GM19328 (cell line): ENCODE results near the gene SCMH1.
"Not testable (repeated sequence)": the region's sequence is repeated elsewhere in the genome, so short reads cannot be mapped to it uniquely, and the experiment has no call there.

Source experiments
- ATAC-seq: cut with Tn5 transposase; IDR thresholded peaks from one replicate; pipeline ENCODE4 v1.9.1; 2021; ENCODE audit warnings: mild to moderate bottlenecking, moderate library complexity; ENCODE audit not compliant: unreplicated experiment

The SCMH1 gene

DNA sequence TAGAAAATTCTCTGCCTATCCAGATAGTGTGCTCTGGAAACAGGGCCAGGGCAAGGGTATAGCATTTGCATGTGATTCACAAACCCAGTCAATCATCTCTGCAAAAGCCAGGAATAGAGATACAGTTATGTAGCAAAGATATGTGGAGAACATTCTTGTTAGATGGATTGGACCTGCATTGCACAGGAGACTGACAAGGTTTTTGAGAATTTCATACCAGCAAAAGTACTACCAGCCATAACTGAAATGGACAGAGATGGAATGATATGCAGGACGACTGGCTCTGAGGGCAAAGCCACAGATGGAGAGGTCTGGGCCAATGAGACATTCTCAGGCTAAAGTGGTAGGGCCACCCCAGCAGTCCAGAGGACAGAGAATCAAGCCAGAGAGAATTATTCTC is 24.7 kb downstream of the SCMH1 start:
- no peak for ATAC-seq

- ATAC-seq, result no peak
Observed at GRCh38 chr1:41215623-41216022, 26.5 kb downstream of the SCMH1 start.

DNA sequence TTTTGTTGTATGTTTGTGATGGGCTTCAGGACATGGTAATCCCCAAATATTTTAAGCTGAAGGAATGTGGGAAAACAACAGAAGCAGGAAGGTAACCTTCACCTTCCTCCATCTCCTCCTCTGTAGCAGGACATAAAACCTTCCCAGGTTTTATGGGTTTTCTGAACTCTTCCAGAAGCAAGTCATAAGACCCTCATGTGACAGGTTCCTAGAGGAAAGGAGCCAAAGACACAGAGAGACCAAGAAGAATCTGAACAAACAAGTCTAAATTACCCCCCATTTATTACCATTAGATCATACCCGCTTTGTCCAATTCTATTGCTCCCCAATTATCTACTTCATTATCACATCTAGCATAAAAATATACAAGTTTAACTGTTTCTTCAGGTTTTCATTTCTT is 28.8 kb downstream of the SCMH1 start:
- no peak for ATAC-seq

DNA sequence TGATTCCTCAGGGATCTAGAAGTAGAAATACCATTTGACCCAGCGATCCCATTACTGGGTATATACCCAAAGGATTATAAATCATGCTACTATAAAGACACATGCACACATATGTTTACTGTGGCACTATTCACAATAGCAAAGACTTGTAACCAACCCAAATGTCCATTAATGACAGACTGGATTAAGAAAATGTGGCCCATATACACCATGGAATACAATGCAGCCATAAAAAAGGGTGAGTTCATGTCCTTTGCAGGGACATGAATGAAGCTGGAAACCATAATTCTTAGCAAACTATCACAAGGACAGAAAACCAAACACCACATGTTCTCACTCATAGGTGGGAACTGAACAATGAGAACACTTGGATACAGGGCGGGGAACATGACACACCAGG is 30.5 kb downstream of the SCMH1 start:
- ATAC-seq, result not testable (repeated sequence)

DNA sequence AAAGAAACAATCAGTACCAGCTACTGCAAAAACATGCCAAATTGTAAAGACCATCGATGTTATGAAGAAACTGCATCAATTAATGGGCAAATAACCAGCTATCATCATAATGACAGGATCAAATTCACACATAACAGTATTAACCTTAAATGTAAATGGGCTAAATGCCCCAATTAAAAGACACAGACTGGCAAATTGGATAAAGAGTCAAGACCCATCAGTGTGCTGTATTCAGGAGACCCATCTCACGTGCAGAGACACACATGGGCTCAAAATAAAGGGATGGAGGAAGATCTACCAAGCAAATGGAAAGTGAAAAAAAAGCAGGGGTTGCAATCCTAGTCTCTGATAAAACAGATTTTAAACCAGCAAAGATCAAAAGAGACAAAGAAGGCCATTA is 35.1 kb downstream of the SCMH1 start:
- not testable (repeated sequence) for ATAC-seq

GRCh38 chr1:41200728-41201127 is 41.4 kb downstream of the SCMH1 start:
- ATAC-seq, result no peak

DNA sequence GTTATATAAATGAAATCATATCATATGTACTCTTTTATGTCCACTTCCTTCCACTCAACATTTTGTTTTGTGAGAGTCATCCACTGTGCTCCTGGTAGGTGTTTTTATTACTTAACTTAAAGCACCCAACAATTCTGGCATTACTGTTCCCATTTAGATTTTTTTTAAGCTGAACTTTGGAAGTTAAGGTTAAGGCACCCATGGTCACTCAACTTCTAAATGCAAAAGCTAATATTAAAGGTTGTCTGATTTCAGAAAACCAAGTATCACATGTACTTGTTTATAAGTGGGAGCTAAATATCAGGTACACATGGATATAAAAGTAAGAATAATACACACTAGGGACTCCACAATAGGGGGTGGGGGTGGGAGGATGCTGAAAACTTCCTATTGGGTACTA is 42.7 kb downstream of the SCMH1 start:
- no peak for ATAC-seq

GRCh38 chr1:41192456-41193178 is 49.5 kb downstream of the SCMH1 start:
- no peak for ATAC-seq

GRCh38 chr1:41184446-41184845 is 57.7 kb downstream of the SCMH1 start:
- no peak for ATAC-seq

DNA sequence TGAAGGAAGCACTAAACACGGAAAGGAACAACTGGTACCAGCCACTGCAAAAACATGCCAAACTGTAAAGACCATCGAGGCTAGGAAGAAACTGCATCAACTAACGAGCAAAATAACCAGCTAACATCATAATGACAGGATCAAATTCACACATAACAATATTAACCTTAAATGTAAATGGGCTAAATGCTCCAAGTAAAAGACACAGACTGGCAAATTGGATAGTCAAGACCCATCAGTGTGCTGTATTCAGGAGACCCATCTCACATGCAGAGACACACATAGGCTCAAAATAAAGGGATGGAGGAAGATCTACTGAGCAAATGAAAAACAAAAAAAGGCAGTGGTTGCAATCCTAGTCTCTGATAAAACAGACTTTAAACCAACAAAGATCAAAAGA is 63.9 kb downstream of the SCMH1 start:
- not testable (repeated sequence) for ATAC-seq

GRCh38 chr1:41175546-41175945 is 66.6 kb downstream of the SCMH1 start:
- no peak for ATAC-seq

GRCh38 chr1:41174170-41174569 is 67.9 kb downstream of the SCMH1 start:
- no peak for ATAC-seq

- ATAC-seq, result no peak
Observed at GRCh38 chr1:41173651-41174050, 68.5 kb downstream of the SCMH1 start.

DNA sequence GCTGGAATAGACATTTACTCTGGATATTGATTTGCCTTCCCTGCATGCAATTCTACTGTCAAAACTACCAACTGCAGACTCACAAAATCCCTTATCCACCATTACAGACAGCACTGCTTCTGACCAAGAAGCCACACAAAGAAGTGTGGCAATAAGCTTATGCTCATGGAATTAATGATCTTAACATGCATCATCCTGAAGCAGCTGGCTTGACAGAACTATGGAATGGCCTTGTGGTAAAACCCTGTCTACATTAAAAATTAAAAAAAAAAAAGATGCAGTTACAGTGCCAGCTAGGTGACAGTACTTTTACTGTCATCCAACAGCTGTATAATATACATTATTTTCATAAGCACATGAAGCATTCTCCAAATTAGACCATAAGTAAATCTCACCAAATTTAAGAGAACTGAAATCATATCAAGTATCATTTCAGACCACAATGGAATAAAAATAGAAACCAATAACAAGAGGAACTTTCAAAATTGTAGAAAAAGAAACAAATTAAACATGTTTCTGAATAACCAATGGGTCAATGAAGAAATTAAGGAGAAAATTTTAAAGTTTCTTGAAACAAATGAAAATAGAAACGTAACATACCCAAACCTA is 70.7 kb downstream of the SCMH1 start:
- ATAC-seq, result no peak

DNA sequence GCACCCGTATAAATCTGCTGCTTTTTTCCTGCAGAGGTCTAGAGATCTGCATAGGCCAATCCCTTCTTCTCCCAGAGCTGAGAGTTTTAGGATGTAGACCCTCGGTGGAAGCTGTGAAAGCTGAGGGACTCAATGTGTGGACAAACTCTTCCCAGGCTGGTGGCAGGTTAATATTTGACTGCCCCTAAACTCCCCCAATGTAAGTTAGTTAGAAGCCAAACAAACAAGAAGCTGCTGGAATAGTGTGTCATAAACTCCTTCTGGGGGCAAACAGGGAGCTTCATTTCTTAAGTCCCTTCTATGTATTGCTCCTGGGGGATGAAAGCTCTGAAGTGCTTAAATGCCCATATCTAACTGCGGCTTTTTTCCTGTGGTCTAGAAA is 72.3 kb downstream of the SCMH1 start:
- ATAC-seq, result no peak

DNA sequence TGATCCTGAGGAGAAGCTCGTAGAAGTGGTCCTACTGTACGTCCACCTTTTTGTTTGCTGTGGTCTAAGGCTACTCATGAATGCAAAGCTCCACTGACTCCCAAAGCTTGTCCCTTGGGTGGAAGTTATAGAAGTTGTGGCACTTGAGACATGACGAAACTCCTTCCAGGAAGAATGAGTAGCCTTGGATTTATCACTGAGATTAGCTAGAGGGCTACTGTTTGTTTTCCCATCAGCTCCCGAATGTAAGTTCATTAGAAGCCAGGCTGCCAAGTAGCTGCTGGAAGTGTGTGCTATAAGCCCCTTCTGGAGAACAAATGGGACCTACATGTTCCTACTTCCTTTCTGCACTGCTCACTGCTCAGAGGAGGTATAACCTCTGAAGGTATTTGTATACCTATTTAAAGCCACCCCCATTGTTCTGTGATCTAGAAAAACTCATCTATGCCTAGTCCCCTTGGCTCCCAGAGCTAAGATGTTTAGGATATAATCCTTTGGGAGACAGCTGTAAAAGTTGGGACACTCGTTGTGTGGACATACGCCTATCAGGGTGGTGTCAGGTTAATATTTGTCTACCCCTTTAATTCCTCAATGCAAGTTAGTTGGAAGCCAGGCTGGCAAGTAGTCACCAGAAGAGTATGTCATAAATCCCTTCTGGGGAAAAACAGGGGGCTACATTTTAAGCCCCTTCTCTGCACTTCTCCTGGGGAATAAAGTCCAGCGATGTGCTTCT is 72.9 kb downstream of the SCMH1 start:
- ATAC-seq, result no peak

DNA sequence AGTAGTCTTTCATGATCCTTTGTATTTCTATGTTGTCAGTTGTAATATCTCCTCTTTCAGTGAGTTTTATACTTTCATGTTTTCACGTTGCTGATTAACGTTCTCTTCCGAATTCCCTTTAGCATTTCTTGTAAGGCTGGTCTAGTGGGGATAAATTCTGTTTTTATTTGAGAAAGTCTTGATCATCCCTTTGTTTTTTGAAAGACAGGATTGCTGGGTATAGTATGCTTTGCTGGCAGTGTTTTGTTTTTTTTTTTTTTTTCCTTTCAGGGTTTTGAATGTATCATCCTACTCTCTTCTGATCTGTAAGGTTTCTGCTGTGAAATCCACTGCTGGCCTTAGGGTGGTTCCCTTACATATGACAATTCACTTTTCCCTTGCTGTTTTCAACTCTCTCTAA is 74.4 kb downstream of the SCMH1 start:
- no peak for ATAC-seq

DNA sequence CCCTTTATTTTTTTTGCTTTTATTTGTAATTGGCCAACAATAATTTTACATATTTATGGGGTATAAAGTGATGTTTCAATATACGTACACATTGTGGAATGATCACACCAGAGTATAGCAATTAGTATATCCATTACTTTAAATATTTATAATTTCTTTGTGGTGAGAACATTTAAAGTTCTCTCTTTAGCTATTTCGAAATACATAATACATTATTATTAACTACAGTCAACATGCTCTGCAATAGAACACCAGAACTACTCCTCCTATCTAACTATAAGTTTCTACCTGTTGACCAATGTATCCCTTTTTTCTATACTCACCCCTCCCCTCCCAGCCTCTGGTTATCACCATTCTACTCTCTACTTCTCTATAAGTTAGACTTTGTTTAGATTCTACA is 77.4 kb downstream of the SCMH1 start:
- no peak for ATAC-seq

DNA sequence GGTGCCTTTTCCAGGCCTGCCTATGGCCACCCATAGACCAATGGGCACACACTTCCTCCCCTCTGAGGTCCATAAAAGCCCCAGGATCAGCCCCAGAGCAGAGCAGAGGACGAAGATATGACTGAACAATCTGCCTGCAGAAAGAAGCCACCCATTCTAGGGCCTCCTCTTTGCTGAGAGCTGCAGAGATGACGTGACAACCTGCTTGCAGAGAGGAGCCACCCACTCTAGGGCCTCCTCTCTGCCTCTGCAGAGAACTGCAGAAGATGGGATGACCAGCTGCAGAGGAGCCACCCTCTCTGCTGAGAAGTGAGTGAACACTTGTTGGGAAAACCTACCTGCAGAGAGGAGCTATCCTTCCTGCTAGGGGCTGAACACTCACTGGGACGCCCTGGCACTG is 79.7 kb downstream of the SCMH1 start:
- ATAC-seq, result no peak

GRCh38 chr1:41161846-41162245 is 80.3 kb downstream of the SCMH1 start:
- ATAC-seq, result no peak

DNA sequence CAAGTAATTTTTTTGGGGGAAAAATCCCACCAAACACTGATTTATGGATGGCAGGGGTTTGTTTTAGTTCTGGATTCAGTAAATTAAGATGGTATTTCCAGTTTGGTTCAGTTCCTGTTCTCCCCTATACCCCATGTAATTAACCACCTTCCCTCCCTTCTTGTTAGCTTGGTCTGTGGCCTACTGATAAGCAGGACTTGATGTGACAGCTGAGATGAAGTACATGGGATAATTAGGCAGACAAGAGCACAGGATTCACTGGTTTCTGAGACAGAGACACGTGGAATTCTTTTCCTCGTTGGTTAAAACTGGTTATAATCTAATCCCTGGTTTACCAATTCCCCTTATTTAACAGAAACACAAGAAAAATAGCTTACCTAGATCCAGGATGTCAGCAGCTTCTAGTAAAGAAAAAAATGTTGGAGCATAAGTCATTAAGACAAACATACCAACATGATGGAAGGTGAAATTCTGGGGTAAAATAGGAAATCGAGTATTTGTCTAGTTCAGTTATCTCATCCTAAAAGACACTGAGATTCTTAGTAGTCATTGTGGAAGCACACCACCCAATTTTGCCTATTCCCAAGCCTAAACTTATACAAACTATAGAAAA is 81.5 kb downstream of the SCMH1 start:
- ATAC-seq, result no peak

DNA sequence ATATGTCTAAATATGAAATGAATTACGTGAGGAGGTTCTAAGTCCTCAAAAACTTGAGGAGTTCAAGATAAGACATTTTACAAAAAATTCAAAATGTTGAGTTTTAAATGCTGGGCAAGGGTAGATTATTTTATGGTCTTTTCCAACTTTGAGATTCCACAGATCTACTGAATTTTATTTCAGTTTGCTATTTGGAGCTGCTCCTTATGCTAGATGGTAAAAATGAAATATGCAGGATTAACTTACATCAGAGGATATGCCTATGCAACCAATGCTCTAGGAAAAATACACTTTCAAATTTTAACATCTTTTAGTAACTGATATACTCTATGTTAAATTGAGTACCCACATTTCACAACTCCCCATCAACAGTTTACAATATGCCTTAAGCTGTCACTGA is 83.1 kb downstream of the SCMH1 start:
- no peak for ATAC-seq
